Measurements from ENCODE around the gene SSTR3. TPM values are rescaled to one million over a fixed set of nuclear protein-coding genes. Genes with fewer than 3 reads are reported as not detected.

SSTR3 gene
- total and polyA plus RNA-seq, 10 of the 15 experiments (the other 5 are each of a cell fraction or from before 2014, with no cell fraction given): 0.03 to 4.5 (median 2.4) TPM

GRCh38 chr22:37222440-37222971 lies 10.2 kb upstream of the SSTR3 start (continued):
- TF ChIP-seq PKNOX1 (IDR thresholded peaks at IDR 0.05): no peak
- no peak for TF ChIP-seq CBFB (IDR thresholded peaks at IDR 0.05; ENCODE audit: low read depth)
- TF ChIP-seq ELK1 (IDR thresholded peaks at IDR 0.05; ENCODE audit: low read depth, low read length): no peak
- TF ChIP-seq RUNX3 (IDR thresholded peaks at IDR 0.05; ENCODE audit: low read length): no peak
- no peak for TF ChIP-seq NFXL1 (IDR thresholded peaks at IDR 0.05; ENCODE audit: borderline replicate concordance)
- TF ChIP-seq BMI1 (IDR thresholded peaks at IDR 0.05; ENCODE audit: borderline replicate concordance): no peak
- no peak for TF ChIP-seq CEBPZ (IDR thresholded peaks at IDR 0.05; ENCODE audit: low read depth, low read length)
- TF ChIP-seq TCF7 (IDR thresholded peaks at IDR 0.05; ENCODE audit: borderline replicate concordance): no peak
- no peak; the same call in 1 of the 2 replicates for TF ChIP-seq CREB1 (IDR thresholded peaks at IDR 0.05; ENCODE audit: low read depth)
- no peak for TF ChIP-seq RBBP5 (conservative IDR thresholded peaks at IDR 0.05)
- no peak for TF ChIP-seq EED (IDR thresholded peaks at IDR 0.05; ENCODE audit: low read depth)
- TF ChIP-seq POLR2AphosphoS2 (IDR thresholded peaks at IDR 0.05; ENCODE audit: low read depth, low read length): no peak
- no peak for TF ChIP-seq WRNIP1 (IDR thresholded peaks at IDR 0.05; ENCODE audit: borderline replicate concordance, low read depth, low read length)
- TF ChIP-seq ZBTB11 (CRISPR knock-in tag; IDR thresholded peaks at IDR 0.05): no peak
- no peak for TF ChIP-seq EGR1 (IDR thresholded peaks at IDR 0.05; ENCODE audit: borderline replicate concordance in 1 of 2, low read depth in 2 of 2, low read length in 2 of 2)
- no peak for TF ChIP-seq HCFC1 (IDR thresholded peaks at IDR 0.05; ENCODE audit: low read length)
- no peak for TF ChIP-seq PBX3 (IDR thresholded peaks at IDR 0.05; ENCODE audit: insufficient replicate concordance, low read depth, low read length)

Measured in GM12878 (cell line).